Measurements from ENCODE around the gene KMT2B.
A peak's percentile ranks its signal among the peaks of the same experiment; 100 is the strongest.

Gene KMT2B

DNA sequence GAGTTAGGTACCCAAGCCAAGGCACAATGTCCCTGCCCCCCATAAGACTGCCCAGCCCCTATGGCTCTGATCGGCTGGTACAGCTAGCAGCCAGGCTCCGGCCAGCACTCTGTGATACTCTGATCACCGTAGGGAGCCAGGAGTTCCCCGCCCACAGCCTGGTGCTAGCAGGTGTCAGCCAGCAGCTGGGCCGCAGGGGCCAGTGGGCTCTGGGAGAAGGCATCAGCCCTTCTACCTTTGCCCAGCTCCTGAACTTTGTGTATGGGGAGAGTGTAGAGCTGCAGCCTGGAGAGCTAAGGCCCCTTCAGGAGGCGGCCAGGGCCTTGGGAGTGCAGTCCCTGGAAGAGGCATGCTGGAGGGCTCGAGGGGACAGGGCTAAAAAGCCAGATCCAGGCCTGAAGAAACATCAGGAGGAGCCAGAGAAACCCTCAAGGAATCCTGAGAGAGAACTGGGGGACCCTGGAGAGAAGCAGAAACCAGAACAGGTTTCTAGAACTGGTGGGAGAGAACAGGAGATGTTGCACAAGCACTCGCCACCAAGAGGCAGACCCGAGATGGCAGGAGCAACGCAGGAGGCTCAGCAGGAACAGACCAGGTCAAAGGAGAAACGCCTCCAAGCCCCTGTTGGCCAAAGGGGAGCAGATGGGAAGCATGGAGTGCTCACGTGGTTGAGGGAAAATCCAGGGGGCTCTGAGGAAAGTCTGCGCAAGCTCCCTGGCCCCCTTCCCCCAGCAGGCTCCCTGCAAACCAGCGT lies 3.0 kb upstream of the KMT2B start:
- peak overlapping the region; percentile 84 for H3K4me2 ChIP-seq (ENCODE audit: low read depth, low read length, poor library complexity, severe bottlenecking)
- H3K9me2 ChIP-seq (replicated peaks; ENCODE audit: low read depth, low read length): no peaks in the 10 kb centered on the region
- H3K4me3 ChIP-seq (ENCODE audit: low read length, poor library complexity, severe bottlenecking): peak overlapping the region; percentile 81
- peak; percentile 47; the same call in 1 of the 2 replicates for TF ChIP-seq CTCF (conservative IDR thresholded peaks at IDR 0.05; ENCODE audit: low read length)
- no peak for TF ChIP-seq EZH2phosphoT487 (IDR thresholded peaks at IDR 0.05; ENCODE audit: borderline replicate concordance)
- no peaks in the 10 kb centered on the region for H3K36me3 ChIP-seq (ENCODE audit: insufficient read depth, low read length)
- H3K9ac ChIP-seq (ENCODE audit: low read depth, low read length, poor library complexity, severe bottlenecking): peak overlapping the region; percentile 79
- no peaks in the 10 kb centered on the region for H3F3A ChIP-seq (ENCODE audit: low read depth)
- H4K20me1 ChIP-seq (ENCODE audit: insufficient read depth, low read length, poor library complexity, severe bottlenecking): peaks cover 17% of the 10 kb centered on the region
- H3K4me1 ChIP-seq (ENCODE audit: insufficient read depth, low read length, poor library complexity, severe bottlenecking): peaks cover 27% of the 10 kb centered on the region
- peaks cover 26% of the 10 kb centered on the region for H3K79me2 ChIP-seq (ENCODE audit: insufficient read depth, low read length)
- H3K27me3 ChIP-seq (ENCODE audit: insufficient read depth, low read length, poor library complexity, severe bottlenecking): no peaks in the 10 kb centered on the region
- no peaks in the 10 kb centered on the region for H3K9me3 ChIP-seq (ENCODE audit: insufficient read depth, low read depth, low read length)
- H2AFZ ChIP-seq (ENCODE audit: low read length): no peak overlapping the region

DNA sequence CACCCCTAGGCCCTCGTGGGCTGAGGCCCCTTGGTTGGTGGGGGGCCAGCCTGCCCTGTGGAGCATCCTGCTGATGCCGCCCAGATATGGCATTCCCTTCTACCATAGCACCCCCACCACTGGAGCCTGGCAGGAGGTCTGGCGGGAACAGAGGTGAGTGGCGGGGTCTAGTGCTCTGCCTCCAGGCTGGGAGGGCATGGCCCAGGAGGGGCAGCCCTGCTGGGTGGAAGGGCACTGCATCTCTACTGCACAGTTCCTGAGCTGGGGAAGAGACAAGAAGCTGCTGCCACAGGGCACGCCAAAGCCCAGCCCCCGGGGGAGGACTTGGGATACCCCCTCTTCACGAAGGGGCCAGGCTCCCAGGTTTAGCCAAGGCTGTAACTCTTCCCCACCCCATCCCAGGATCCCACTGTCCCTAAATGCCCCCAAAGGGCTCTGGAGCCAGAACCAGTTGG lies 2.4 kb upstream of the KMT2B start:
- Histone ChIP-seq H4K20me1 (ENCODE audit: insufficient read depth, low read length, poor library complexity, severe bottlenecking) (peaks cover 22% of the 10 kb centered on the region), H2AFZ (ENCODE audit: low read length) (no peak overlapping the region), H3F3A (ENCODE audit: low read depth) (no peaks in the 10 kb centered on the region), H3K4me3 (ENCODE audit: low read length, poor library complexity, severe bottlenecking) (peak overlapping the region; percentile 81), H3K79me2 (ENCODE audit: insufficient read depth, low read length) (peaks cover 32% of the 10 kb centered on the region), H3K27me3 (ENCODE audit: insufficient read depth, low read length, poor library complexity, severe bottlenecking) (no peaks in the 10 kb centered on the region), H3K9me3 (ENCODE audit: insufficient read depth, low read depth, low read length) (no peaks in the 10 kb centered on the region), H3K4me1 (ENCODE audit: insufficient read depth, low read length, poor library complexity, severe bottlenecking) (peaks cover 27% of the 10 kb centered on the region), H3K36me3 (ENCODE audit: insufficient read depth, low read length) (no peaks in the 10 kb centered on the region), H3K9ac (ENCODE audit: low read depth, low read length, poor library complexity, severe bottlenecking) (peak overlapping the region; percentile 79), H3K9me2 (replicated peaks; ENCODE audit: low read depth, low read length) (no peaks in the 10 kb centered on the region), H3K4me2 (ENCODE audit: low read depth, low read length, poor library complexity, severe bottlenecking) (peak overlapping the region; percentile 84)
- no peak for TF ChIP-seq EZH2phosphoT487 (IDR thresholded peaks at IDR 0.05; ENCODE audit: borderline replicate concordance)
- TF ChIP-seq CTCF (conservative IDR thresholded peaks at IDR 0.05; ENCODE audit: low read length): no peak

- H3K4me3 ChIP-seq (ENCODE audit: low read length, poor library complexity, severe bottlenecking): peak overlapping the region; percentile 81
- no peaks in the 10 kb centered on the region for H3K27me3 ChIP-seq (ENCODE audit: insufficient read depth, low read length, poor library complexity, severe bottlenecking)
- no peaks in the 10 kb centered on the region for H3K9me3 ChIP-seq (ENCODE audit: insufficient read depth, low read depth, low read length)
- TF ChIP-seq CTCF (conservative IDR thresholded peaks at IDR 0.05; ENCODE audit: low read length): no peak
- no peak for TF ChIP-seq EZH2phosphoT487 (IDR thresholded peaks at IDR 0.05; ENCODE audit: borderline replicate concordance)
- peak overlapping the region; percentile 79 for H3K9ac ChIP-seq (ENCODE audit: low read depth, low read length, poor library complexity, severe bottlenecking)
- peaks cover 27% of the 10 kb centered on the region for H3K4me1 ChIP-seq (ENCODE audit: insufficient read depth, low read length, poor library complexity, severe bottlenecking)
- peaks cover 37% of the 10 kb centered on the region for H3K79me2 ChIP-seq (ENCODE audit: insufficient read depth, low read length)
- peak overlapping the region; percentile 84 for H3K4me2 ChIP-seq (ENCODE audit: low read depth, low read length, poor library complexity, severe bottlenecking)
- H4K20me1 ChIP-seq (ENCODE audit: insufficient read depth, low read length, poor library complexity, severe bottlenecking): peaks cover 22% of the 10 kb centered on the region
- H3F3A ChIP-seq (ENCODE audit: low read depth): no peaks in the 10 kb centered on the region
- H3K36me3 ChIP-seq (ENCODE audit: insufficient read depth, low read length): no peaks in the 10 kb centered on the region
- peak overlapping the region; percentile 89 for H2AFZ ChIP-seq (ENCODE audit: low read length)
- no peaks in the 10 kb centered on the region for H3K9me2 ChIP-seq (replicated peaks; ENCODE audit: low read depth, low read length)
Observed at GRCh38 chr19:35715981-35716800, 1.6 kb upstream of the KMT2B start.

Data from Loucy (cell line).